Left lung (tissue), 10 donors: ENCODE results near the gene KIAA0930. TPM values are rescaled to one million over a fixed set of nuclear protein-coding genes. Genes with fewer than 3 reads are reported as not detected.
"Not testable (repeated sequence)": the region's sequence is repeated elsewhere in the genome, so short reads cannot be mapped to it uniquely, and the experiment has no call there.

ENCODE experiments used
- ATAC-seq: fragments of 200-7000 bp; cut with Tn5 transposase; one replicate; pipeline ENCODE4 v1.9.1; 2020; ENCODE audit warnings: moderate library complexity
- DNase-seq, 4 donors: peaks; one replicate each; pipeline ENCODE4 v3.0.0-alpha.2; 2013 to 2020
- H3K27ac ChIP-seq, 2 donors: fragments of 200-600 bp; sonication (generic) in 1 of 2; one replicate each; pipeline versions ENCODE4 v1.5.0 to v1.8.0; 2020 to 2021
- H3K27me3 ChIP-seq, 2 donors: fragments of 200-600 bp; sonication (generic) in 1 of 2; one replicate each; pipeline versions ENCODE4 v1.5.0 to v1.8.0; 2020 to 2021
- H3K36me3 ChIP-seq, 2 donors: fragments of 200-600 bp; sonication (generic) in 1 of 2; one replicate each; pipeline versions ENCODE4 v1.5.0 to v1.8.0; 2020 to 2021
- H3K4me1 ChIP-seq, 2 donors: fragments of 200-600 bp; one replicate each; pipeline ENCODE4 v1.8.0; 2021
- H3K4me3 ChIP-seq, 2 donors: fragments of 200-600 bp; sonication (generic) in 1 of 2; one replicate each; pipeline versions ENCODE4 v1.5.0 to v1.8.0; 2020 to 2021; ENCODE audit warnings: mild to moderate bottlenecking in 1 of 2
- H3K9me3 ChIP-seq, 2 donors: fragments of 200-600 bp; sonication (generic) in 1 of 2; one replicate each; pipeline versions ENCODE4 v1.5.0 to v1.8.0; 2020 to 2021
- CTCF ChIP-seq, 2 donors: fragments of 200-600 bp; sonication (generic) in 1 of 2; IDR thresholded peaks; one replicate each; pipeline versions ENCODE4 v1.5.0 to v1.8.0; 2021; ENCODE audit warnings: antibody characterized with exemption in 2 of 2
- intact Hi-C, 2 donors: fragments of 100-400 bp; cut with DNase I; formaldehyde crosslinking; loops; one replicate each; pipeline versions ENCODE4 v1.11.2 to v1.14.2; 2022
- polyA plus RNA-seq, 6 donors: library from polyadenylated mRNA; unstranded; fragments of 120-200 nt; gene quantifications; one replicate each; pipeline ENCODE4 v1.2.1, GENCODE V29; 2013; ENCODE audit not compliant: insufficient read length in 6 of 6
- total RNA-seq, 2 donors: library from RNA; stranded (reverse); fragmentation: NEBNext Ultra II Directional; extraction: Animal tissue kit (Norgen Biotek cat#: 25700); gene quantifications; one replicate each; pipeline ENCODE4 v1.2.1, GENCODE V29; 2021
- donor health status: DM: no; HTN: yes; CAD: no.
- donor health status: DM: no; HTN: no; CAD: no.

KIAA0930 gene
- total and polyA plus RNA-seq, 8 donors: 12.1 to 78.8 (median 17.9) TPM

DNA sequence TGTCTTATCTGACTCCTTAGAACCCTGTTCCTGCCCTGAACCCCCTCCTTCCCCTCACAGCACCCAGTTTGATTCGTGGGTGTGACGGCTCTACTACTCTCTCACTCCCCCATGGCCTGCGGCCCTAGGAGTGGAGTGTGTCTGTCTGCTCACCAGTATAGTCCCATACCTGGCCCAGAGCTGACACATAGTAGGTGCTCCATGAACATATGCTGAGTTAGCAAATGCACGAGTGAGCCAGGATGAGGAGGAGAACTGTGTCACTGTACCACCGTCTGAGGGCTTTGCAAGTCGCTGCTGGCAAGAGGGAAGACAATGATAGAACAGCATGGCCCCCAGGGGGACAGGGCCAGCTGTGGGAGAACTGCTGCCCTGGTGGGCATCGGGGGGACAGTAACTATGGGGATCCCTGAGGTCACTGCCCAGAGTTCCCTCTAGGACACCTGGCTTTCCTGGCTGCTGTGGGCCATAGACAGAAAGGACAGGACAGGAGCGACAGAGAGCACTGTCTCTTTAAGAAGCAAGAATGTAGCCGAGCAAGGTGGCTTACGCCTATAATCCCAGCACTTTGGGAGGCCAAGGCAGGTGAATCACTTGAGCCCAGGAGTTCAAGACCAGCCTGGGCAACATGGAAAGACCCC, 19.2 kb upstream of the KIAA0930 start:
- no peak for DNase-seq
- Histone ChIP-seq H3K4me1 (peaks cover 6 to 17% of the 10 kb centered on the region in 2 donors), H3K4me3 (no peak overlapping the region), H3K36me3 (no peaks in the 10 kb centered on the region), H3K27ac (no peak overlapping the region), H3K9me3 (no peaks in the 10 kb centered on the region), H3K27me3 (no peaks in the 10 kb centered on the region)
- no peak for ATAC-seq
- no peak for TF ChIP-seq CTCF (IDR thresholded peaks at IDR 0.05)
- intact Hi-C loops: no loop called here

GRCh38 chr22:45257941-45258340, 17.2 kb upstream of the KIAA0930 start:
- H3K27me3 ChIP-seq, H3K36me3 ChIP-seq, H3K4me1 ChIP-seq, intact Hi-C loops, H3K9me3 ChIP-seq, DNase-seq, H3K4me3 ChIP-seq, H3K27ac ChIP-seq, ATAC-seq: not testable (repeated sequence)

DNA sequence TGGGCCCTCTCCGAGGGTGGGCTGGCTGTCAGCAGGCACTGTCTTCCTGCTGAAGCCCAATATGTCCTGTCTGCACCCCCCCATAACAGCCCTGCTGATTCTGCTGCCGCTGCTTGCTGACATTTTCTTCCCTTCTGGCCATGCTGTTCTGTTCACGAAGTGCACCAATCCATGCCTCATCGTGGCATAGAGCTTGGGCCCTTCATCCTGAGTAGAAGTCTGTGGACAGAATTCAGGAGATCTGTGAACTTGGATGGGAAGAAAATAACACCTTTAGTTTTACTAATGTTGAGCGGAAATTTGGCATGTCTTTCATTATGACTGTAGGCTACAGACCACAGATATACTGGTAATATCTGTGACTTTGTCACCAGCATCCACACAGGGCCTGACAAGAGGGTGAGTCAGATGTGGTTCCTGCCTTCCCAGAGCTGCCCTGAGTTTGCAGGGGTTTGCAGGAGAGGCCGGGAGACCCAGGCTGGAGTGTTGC, 14.1 kb upstream of the KIAA0930 start:
- Histone ChIP-seq H3K4me1 (no peaks in the 10 kb centered on the region), H3K4me3 (no peak overlapping the region), H3K36me3 (no peaks in the 10 kb centered on the region), H3K27me3 (no peaks in the 10 kb centered on the region), H3K9me3 (no peaks in the 10 kb centered on the region), H3K27ac (no peak overlapping the region)
- DNase-seq: no peak
- ATAC-seq: no peak
- no peak for TF ChIP-seq CTCF (IDR thresholded peaks at IDR 0.05)
- intact Hi-C loops: no loop called here

DNA sequence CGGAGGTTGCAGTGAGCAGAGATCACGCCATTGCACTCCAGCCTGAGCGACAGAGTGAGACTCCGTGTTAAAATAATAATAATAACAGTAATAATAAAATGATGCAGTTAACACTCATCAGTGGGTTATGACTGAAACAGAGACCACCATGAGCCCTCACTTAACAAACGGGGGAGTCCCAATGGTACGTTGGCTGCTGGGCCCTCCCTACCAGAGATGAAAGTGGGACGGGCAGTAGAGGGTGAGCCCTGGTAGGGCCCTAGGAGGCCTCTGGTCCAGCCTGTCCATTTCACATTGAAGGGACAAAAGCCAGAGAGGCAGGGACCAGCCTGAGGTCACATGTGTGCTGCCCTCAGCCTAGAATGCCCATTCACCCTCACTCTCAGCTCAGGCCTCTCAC, 13.7 kb upstream of the KIAA0930 start:
- Histone ChIP-seq H3K9me3 (no peaks in the 10 kb centered on the region), H3K27ac (no peak overlapping the region), H3K36me3 (no peaks in the 10 kb centered on the region), H3K4me3 (no peak overlapping the region), H3K27me3 (no peaks in the 10 kb centered on the region), H3K4me1 (no peaks in the 10 kb centered on the region)
- no peak for TF ChIP-seq CTCF (IDR thresholded peaks at IDR 0.05)
- ATAC-seq (no peak), DNase-seq (no peak)
- intact Hi-C loops: no loop called here

- intact Hi-C loops: no loop called here
- H3K36me3 ChIP-seq: no peaks in the 10 kb centered on the region
These were observed 12.4 kb upstream of the KIAA0930 start for GRCh38 chr22:45253039-45253641.

More at GRCh38 chr22:45253039-45253641, 12.4 kb upstream of the KIAA0930 start:
- H3K27ac ChIP-seq: no peak overlapping the region
- H3K9me3 ChIP-seq: no peaks in the 10 kb centered on the region
- H3K27me3 ChIP-seq: no peaks in the 10 kb centered on the region
- ATAC-seq: no peak
- H3K4me1 ChIP-seq: no peaks in the 10 kb centered on the region
- TF ChIP-seq CTCF (IDR thresholded peaks at IDR 0.05): no peak
- DNase-seq: no peak
- H3K4me3 ChIP-seq: no peak overlapping the region
